HG02973 (cell line): ENCODE results near the gene MAML2.

Source experiments
- ATAC-seq: cut with Tn5 transposase; IDR thresholded peaks from one replicate; pipeline ENCODE4 v1.9.1; 2021; ENCODE audit warnings: moderate library complexity; ENCODE audit not compliant: unreplicated experiment

Gene MAML2

GRCh38 chr11:95931916-95932315, 411.1 kb downstream of the MAML2 start:
- ATAC-seq, result no peak

DNA sequence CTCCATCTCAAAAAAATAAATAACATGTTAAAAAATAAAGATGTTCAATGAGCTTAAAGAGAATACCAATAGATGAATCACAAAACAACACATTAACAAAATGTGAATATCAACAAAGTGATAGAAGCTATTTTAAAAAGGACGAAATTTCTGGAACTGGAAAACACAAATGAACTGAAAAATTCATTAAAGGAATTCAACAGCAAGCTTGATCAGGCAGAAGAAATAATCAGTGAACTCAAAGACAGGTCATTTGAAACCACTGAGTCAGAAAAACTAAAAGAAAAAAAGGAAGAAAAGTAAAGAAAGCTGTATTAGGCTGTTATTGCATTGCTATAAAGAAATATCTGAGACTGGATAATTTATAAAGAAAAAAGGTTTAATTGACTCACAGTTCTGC, 412.0 kb downstream of the MAML2 start:
- ATAC-seq, result no peak

DNA sequence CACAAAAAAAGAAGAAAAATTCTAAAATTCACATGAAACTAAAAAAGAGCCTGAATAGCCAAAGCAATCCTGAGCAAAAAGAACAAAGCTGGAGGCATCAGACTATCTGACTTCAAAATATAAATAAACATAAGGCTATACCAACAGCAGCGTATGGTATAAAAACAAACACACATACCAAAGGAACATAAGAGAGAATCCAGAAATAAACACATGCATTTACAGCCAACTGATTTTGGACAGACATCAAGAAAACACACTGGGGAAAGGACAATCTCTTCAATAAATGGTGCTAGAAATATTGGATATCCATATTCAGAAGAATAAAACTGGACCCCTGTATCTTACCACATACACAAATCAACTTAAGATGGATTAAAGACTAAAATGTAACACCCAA, 416.3 kb downstream of the MAML2 start:
- no peak for ATAC-seq
